H1 (cell line): Measurements from ENCODE around the gene CUL2. TPM values are rescaled to one million over a fixed set of nuclear protein-coding genes. Genes with fewer than 3 reads are reported as not detected.

Source experiments
- CTCF ChIA-PET: fragments of 300-600 bp; sonication (Branson Sonifier 250); formaldehyde crosslinking; loops from one replicate; lab custom pipeline; 2021; ENCODE audit not compliant: partially characterized antibody; lab: Charles Lee
- POLR2A ChIA-PET: fragments of 300-600 bp; sonication (Branson Sonifier 250); formaldehyde crosslinking; loops from one replicate; lab custom pipeline; 2021; ENCODE audit warnings: inconsistent platforms; ENCODE audit not compliant: partially characterized antibody; lab: Charles Lee
- DNase-seq, 2 experiments: peaks; one replicate each; pipeline versions ENCODE4 v3.0.0 to v3.0.0-alpha.2; 2010 to 2022; ENCODE audit warnings: low spot score in 2 of 2, low read depth in 1 of 2, mixed read lengths in 1 of 2
- FAIRE-seq: peaks from 2 replicates; lab custom pipeline; 2011; peaks lifted over from hg19 to GRCh38; lab: Jason Lieb, UNC
- H2AFZ ChIP-seq: 2 replicates; pipeline ENCODE4 v1.8.1; 2012; ENCODE audit warnings: low read length, inconsistent platforms
- H2AK5ac ChIP-seq: 2 replicates; pipeline ENCODE4 v1.6.1; 2013; ENCODE audit warnings: low read depth, low read length
- H2BK120ac ChIP-seq: replicated peaks from 2 replicates; pipeline ENCODE3; 2013; ENCODE audit warnings: low read depth, low read length, inconsistent platforms
- H2BK12ac ChIP-seq: 2 replicates; pipeline ENCODE4 v1.6.1; 2013; ENCODE audit warnings: low read depth, low read length
- H2BK15ac ChIP-seq: 2 replicates; pipeline ENCODE4 v1.6.1; 2013; ENCODE audit warnings: low read length
- H2BK20ac ChIP-seq: 2 replicates; pipeline ENCODE4 v1.6.1; 2013; ENCODE audit warnings: low read length
- H2BK5ac ChIP-seq: 2 replicates; pipeline ENCODE4 v1.6.1; 2013; ENCODE audit warnings: low read depth, low read length
- H3K14ac ChIP-seq: 2 replicates; pipeline ENCODE4 v1.6.1; 2013; ENCODE audit warnings: inconsistent platforms; ENCODE audit not compliant: insufficient read length
- H3K18ac ChIP-seq: 2 replicates; pipeline ENCODE4 v1.6.1; 2013; ENCODE audit warnings: low read length; ENCODE audit errors: extremely low read depth
- H3K23ac ChIP-seq: 2 replicates; pipeline ENCODE4 v1.6.1; 2013; ENCODE audit warnings: inconsistent platforms; ENCODE audit not compliant: insufficient read length
- H3K23me2 ChIP-seq: 2 replicates; pipeline ENCODE4 v1.6.1; 2013; ENCODE audit warnings: low read depth, low read length
- H3K27ac ChIP-seq: 2 replicates; pipeline ENCODE4 v1.6.1; 2011; ENCODE audit warnings: low read depth, low read length, inconsistent platforms
- H3K27me3 ChIP-seq, 4 experiments: replicated peaks in 1 of 4; 1 replicate in 1 of 4; 2 replicates in 3 of 4; pipeline versions ENCODE4 v1.6.1 to v1.8.1; 2011 to 2013; ENCODE audit warnings: low read length in 3 of 4, mild to moderate bottlenecking in 3 of 4, inconsistent platforms in 2 of 4, mixed read lengths in 2 of 4, moderate library complexity in 1 of 4; ENCODE audit not compliant: control insufficient read depth in 3 of 4, insufficient read depth in 3 of 4; ENCODE audit errors: extremely low read depth in 1 of 4
- H3K36me3 ChIP-seq, 4 experiments: 2 replicates each; pipeline versions ENCODE4 v1.6.1 to v1.8.1; 2011 to 2013; ENCODE audit warnings: mild to moderate bottlenecking in 4 of 4, low read length in 3 of 4, moderate library complexity in 2 of 4, control low read depth in 1 of 4, inconsistent platforms in 1 of 4; ENCODE audit not compliant: insufficient read depth in 4 of 4, control insufficient read depth in 2 of 4
- H3K4ac ChIP-seq: replicated peaks from 2 replicates; pipeline ENCODE3; 2013; ENCODE audit warnings: low read length, low read depth, mixed read lengths, inconsistent platforms; ENCODE audit not compliant: insufficient read length
- H3K4me1 ChIP-seq, 4 experiments: replicated peaks in 1 of 4; 1 replicate in 1 of 4; 2 replicates in 3 of 4; pipeline versions ENCODE4 v1.6.1 to v1.8.1; 2011 to 2013; ENCODE audit warnings: low read length in 3 of 4, inconsistent platforms in 2 of 4, mixed read lengths in 1 of 4; ENCODE audit not compliant: insufficient read depth in 4 of 4, control insufficient read depth in 3 of 4
- H3K4me2 ChIP-seq, 2 experiments: 2 replicates each; pipeline versions ENCODE4 v1.6.1 to v1.8.1; 2011 to 2013; ENCODE audit warnings: low read depth in 2 of 2, low read length in 2 of 2, control low read depth in 1 of 2, inconsistent platforms in 1 of 2, mild to moderate bottlenecking in 1 of 2; ENCODE audit not compliant: insufficient read depth in 1 of 2
- H3K4me3 ChIP-seq, 4 experiments: fragments of 200-600, 300-600 bp in 1 of 4; sonication (generic), shearing (Covaris generic), sonication (Bioruptor Twin) in 1 of 4; 2 replicates each; pipeline versions ENCODE4 v1.5.1 to v1.8.1; 2011 to 2016; ENCODE audit warnings: low read length in 4 of 4, low read depth in 3 of 4, control low read depth in 2 of 4, inconsistent platforms in 2 of 4, mild to moderate bottlenecking in 2 of 4, mixed read lengths in 1 of 4, moderate library complexity in 1 of 4; ENCODE audit not compliant: insufficient read depth in 2 of 4; ENCODE audit errors: extremely low read depth in 1 of 4
- H3K56ac ChIP-seq: replicated peaks from 2 replicates; pipeline ENCODE3; 2013; ENCODE audit warnings: low read depth, mild to moderate bottlenecking, mixed read lengths, low read length, inconsistent platforms; ENCODE audit not compliant: insufficient read length
- H3K79me1 ChIP-seq: 2 replicates; pipeline ENCODE4 v1.6.1; 2013; ENCODE audit warnings: low read depth, low read length, control low read depth
- H3K79me2 ChIP-seq, 2 experiments: 2 replicates each; pipeline versions ENCODE4 v1.6.1 to v1.8.1; 2012 to 2013; ENCODE audit warnings: low read length in 2 of 2, mild to moderate bottlenecking in 2 of 2, inconsistent platforms in 1 of 2; ENCODE audit not compliant: insufficient read depth in 2 of 2, control insufficient read depth in 1 of 2
- H3K9ac ChIP-seq, 4 experiments: replicated peaks in 1 of 4; 1 replicate in 1 of 4; 2 replicates in 3 of 4; pipeline versions ENCODE4 v1.6.1 to v1.8.1; 2011 to 2013; ENCODE audit warnings: low read depth in 3 of 4, low read length in 3 of 4, control low read depth in 2 of 4, mild to moderate bottlenecking in 2 of 4, moderate library complexity in 2 of 4, inconsistent platforms in 1 of 4; ENCODE audit errors: extremely low read depth in 1 of 4
- H3K9me3 ChIP-seq, 2 experiments: 2 replicates each; pipeline versions ENCODE4 v1.6.1 to v1.8.1; 2012 to 2013; ENCODE audit warnings: mild to moderate bottlenecking in 2 of 2, moderate library complexity in 2 of 2, control low read depth in 1 of 2, inconsistent platforms in 1 of 2, low read depth in 1 of 2, low read length in 1 of 2, mixed read lengths in 1 of 2; ENCODE audit not compliant: insufficient read depth in 2 of 2
- H4K20me1 ChIP-seq, 2 experiments: replicated peaks in 1 of 2; 2 replicates each; pipeline versions ENCODE3 to v1.8.1; 2011 to 2013; ENCODE audit warnings: inconsistent platforms in 2 of 2, low read length in 2 of 2, mild to moderate bottlenecking in 1 of 2; ENCODE audit not compliant: insufficient read depth in 2 of 2, control insufficient read depth in 1 of 2
- H4K5ac ChIP-seq: 2 replicates; pipeline ENCODE4 v1.6.1; 2013; ENCODE audit warnings: low read length, low read depth, mixed read lengths, inconsistent platforms; ENCODE audit not compliant: insufficient read length
- H4K8ac ChIP-seq: 2 replicates; pipeline ENCODE4 v1.8.0; 2013; ENCODE audit warnings: mild to moderate bottlenecking, moderate library complexity, low read length, inconsistent platforms; ENCODE audit not compliant: insufficient read depth; ENCODE audit errors: extremely low read depth
- H4K91ac ChIP-seq: replicated peaks from 2 replicates; pipeline ENCODE3; 2013; ENCODE audit warnings: low read length, mixed read lengths, inconsistent platforms; ENCODE audit not compliant: insufficient read length
- CBX5 ChIP-seq: fragments of 300-800, 300-1000 bp; sonication (generic); IDR thresholded peaks from 2 replicates; pipeline ENCODE4 v1.7.1; 2016; ENCODE audit warnings: antibody characterized with exemption, low read length, low read depth
- KDM1A ChIP-seq: fragments of 200-600, 300-600 bp; sonication (generic); IDR thresholded peaks from 2 replicates; pipeline ENCODE4 v1.7.1; 2016; ENCODE audit warnings: mild to moderate bottlenecking, low read length, borderline replicate concordance
- WGBS, 2 experiments: shearing (Covaris generic) in 1 of 2; methylation state at CpG; one replicate each; pipeline versions ENCODE4 v1.1.6 to v1.1.7; 2013 to 2015; ENCODE audit warnings: low lambda C conversion rate in 2 of 2, mixed read lengths in 2 of 2, inconsistent platforms in 1 of 2, low coverage in 1 of 2, missing lambda C conversion rate in 1 of 2; ENCODE audit not compliant: insufficient replicate concordance in 2 of 2, insufficient coverage in 1 of 2, insufficient read length in 1 of 2; ENCODE audit errors: extremely low coverage in 1 of 2, missing lambda C conversion rate in 1 of 2; 5-methylcytosine and 5-hydroxymethylcytosine counted together
- polyA plus RNA-seq, 7 experiments: library from polyadenylated mRNA; depleted of rRNA in 3 of 7; stranded (reverse) in 5 of 7; unstranded in 2 of 7; fragments of >200 nt in 5 of 7; fragments of 200-250 nt in 2 of 7; gene quantifications; 1 replicate in 5 of 7; 2 replicates in 1 of 7; 4 replicates in 1 of 7; pipeline versions ENCODE4 v1.2.1 to v1.2.3, GENCODE V29; 2011 to 2013; ENCODE audit warnings: missing spikeins in 2 of 7, mixed read lengths in 2 of 7
- total RNA-seq: library from RNA; stranded (reverse); fragmentation: NEBNext Ultra II Directional; extraction: Animal tissue kit (Norgen Biotek cat#: 25700); gene quantifications from 2 replicates; pipeline ENCODE4 v1.2.1, GENCODE V29; 2021

The CUL2 gene
- total and polyA plus RNA-seq, 2 of the 8 experiments (the other 6 are each of a cell fraction or from before 2014, with no cell fraction given), result 10.2 to 43.1 TPM

DNA sequence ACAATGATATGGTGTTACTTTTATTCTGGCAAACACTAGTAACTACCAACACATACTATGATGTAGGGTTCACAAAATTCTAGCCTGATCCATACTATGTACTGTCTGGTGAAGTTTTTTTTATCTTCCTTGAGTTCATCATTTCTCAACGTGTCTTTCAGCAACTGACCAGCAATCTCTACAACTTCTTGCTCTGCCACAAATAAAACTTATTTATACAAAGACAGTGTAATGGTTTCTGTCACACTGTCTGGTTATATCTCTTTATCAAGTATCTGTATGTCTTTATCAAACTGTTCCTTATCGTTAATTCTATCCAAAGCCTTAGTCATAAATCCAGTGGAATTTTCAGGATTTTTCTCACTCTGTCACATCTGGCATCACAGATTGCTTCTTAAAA lies 69.7 kb downstream of the CUL2 start:
- Histone ChIP-seq H3K9ac (no peak overlapping the region), H3K4me1 (no peaks in the 10 kb centered on the region), H3K79me2 (no peaks in the 10 kb centered on the region), H4K8ac (no peak overlapping the region), H2BK120ac (no peak overlapping the region), H3K14ac (no peak overlapping the region), H3K23me2 (no peaks in the 10 kb centered on the region), H2AFZ (no peak overlapping the region), H3K18ac (no peak overlapping the region), H2AK5ac (no peak overlapping the region), H3K27me3 (no peaks in the 10 kb centered on the region), H3K4me3 (no peak overlapping the region), H4K20me1 (no peaks in the 10 kb centered on the region), H3K23ac (no peak overlapping the region), H3K79me1 (no peaks in the 10 kb centered on the region), H3K9me3 (no peaks in the 10 kb centered on the region), H4K5ac (no peak overlapping the region), H4K91ac (no peak overlapping the region), H3K36me3 (peaks cover 0 to 8% (median 0%) of the 10 kb centered on the region in 4 experiments; a peak in 2 of 8 replicates), H2BK12ac (no peak overlapping the region), H2BK15ac (no peak overlapping the region), H3K4me2 (no peak overlapping the region), H3K56ac (no peak overlapping the region), H3K4ac (no peak overlapping the region), H2BK5ac (no peak overlapping the region), H3K27ac (no peak overlapping the region), H2BK20ac (no peak overlapping the region)
- DNase-seq, result no peak
- 83% methylated on average over 2 of the region's 2 CpGs; no CpG with 5 or more reads in 1 of the 2 experiments for WGBS, 2 experiments
- no peak for FAIRE-seq
- ChIA-PET CTCF (interaction anchor here (1.6 kb wide), 1 partner anchor 26 kb away, joined by 6 read pairs; no protein-coding TSS in a partner anchor), POLR2A (no interaction called here)
- TF ChIP-seq KDM1A (no peak), CBX5 (no peak)
